ENCODE data around the gene MAP3K21.

- TF ChIP-seq, protein P1, sequence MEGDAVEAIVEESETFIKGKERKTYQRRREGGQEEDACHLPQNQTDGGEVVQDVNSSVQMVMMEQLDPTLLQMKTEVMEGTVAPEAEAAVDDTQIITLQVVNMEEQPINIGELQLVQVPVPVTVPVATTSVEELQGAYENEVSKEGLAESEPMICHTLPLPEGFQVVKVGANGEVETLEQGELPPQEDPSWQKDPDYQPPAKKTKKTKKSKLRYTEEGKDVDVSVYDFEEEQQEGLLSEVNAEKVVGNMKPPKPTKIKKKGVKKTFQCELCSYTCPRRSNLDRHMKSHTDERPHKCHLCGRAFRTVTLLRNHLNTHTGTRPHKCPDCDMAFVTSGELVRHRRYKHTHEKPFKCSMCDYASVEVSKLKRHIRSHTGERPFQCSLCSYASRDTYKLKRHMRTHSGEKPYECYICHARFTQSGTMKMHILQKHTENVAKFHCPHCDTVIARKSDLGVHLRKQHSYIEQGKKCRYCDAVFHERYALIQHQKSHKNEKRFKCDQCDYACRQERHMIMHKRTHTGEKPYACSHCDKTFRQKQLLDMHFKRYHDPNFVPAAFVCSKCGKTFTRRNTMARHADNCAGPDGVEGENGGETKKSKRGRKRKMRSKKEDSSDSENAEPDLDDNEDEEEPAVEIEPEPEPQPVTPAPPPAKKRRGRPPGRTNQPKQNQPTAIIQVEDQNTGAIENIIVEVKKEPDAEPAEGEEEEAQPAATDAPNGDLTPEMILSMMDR (IDR thresholded peaks at IDR 0.05): no peak
- no peak for TF ChIP-seq EZH2phosphoT487 (IDR thresholded peaks at IDR 0.05)
Observed at GRCh38 chr1:233294913-233295236, 32.6 kb upstream of the MAP3K21 start.
